Activated CD4-positive, alpha-beta T cell treated with anti-CD3 and anti-CD28 coated beads, Interleukin-2, amount 10 ng/mL, durations not matched to agents 7 days and 5 days (primary cell): Measurements from ENCODE around the gene CEP44. TPM values are rescaled to one million over a fixed set of nuclear protein-coding genes. Genes with fewer than 3 reads are reported as not detected.
"Not testable (repeated sequence)": the region's sequence is repeated elsewhere in the genome, so short reads cannot be mapped to it uniquely, and the experiment has no call there.

Experiments used
- CTCF ChIA-PET: fragments of 350-600 bp; sonication (Branson Sonifier 250); formaldehyde crosslinking; loops from one replicate; lab custom pipeline; 2021; ENCODE audit warnings: antibody characterized with exemption; lab: Charles Lee
- POLR2A ChIA-PET: fragments of 350-600 bp; sonication (Branson Sonifier 250); formaldehyde crosslinking; loops from one replicate; lab custom pipeline; 2021; ENCODE audit warnings: antibody characterized with exemption; lab: Charles Lee
- DNase-seq: peaks from one replicate; pipeline ENCODE4 v3.0.0-alpha.2; 2020
- H3K27ac Mint-ChIP-seq: one replicate; pipeline ENCODE4 v1.8.0; 2021; ENCODE audit warnings: mild to moderate bottlenecking, moderate library complexity, mixed read lengths
- H3K27me3 Mint-ChIP-seq: one replicate; pipeline ENCODE4 v1.8.0; 2021; ENCODE audit warnings: mixed read lengths
- H3K36me3 Mint-ChIP-seq: one replicate; pipeline ENCODE4 v1.8.0; 2021; ENCODE audit warnings: low read depth, mixed read lengths
- H3K4me1 Mint-ChIP-seq: one replicate; pipeline ENCODE4 v1.8.0; 2021; ENCODE audit warnings: mixed read lengths
- H3K4me3 Mint-ChIP-seq: one replicate; pipeline ENCODE4 v1.8.0; 2021; ENCODE audit warnings: mild to moderate bottlenecking, moderate library complexity, mixed read lengths
- H3K9me3 Mint-ChIP-seq: one replicate; pipeline ENCODE4 v1.8.0; 2021; ENCODE audit warnings: mixed read lengths
- total RNA-seq, 2 experiments: library from RNA; stranded (reverse); gene quantifications; one replicate each; pipeline ENCODE4 v1.2.3, GENCODE V29; 2021

The CEP44 gene
- total RNA-seq, 2 experiments from 2014 or later, result 21.7 to 24.2 TPM

- Mint-ChIP-seq H3K27me3 (peaks cover 19% of the 10 kb centered on the region), H3K4me1 (peaks cover 17% of the 10 kb centered on the region), H3K36me3 (no peaks in the 10 kb centered on the region), H3K4me3 (no peak overlapping the region), H3K9me3 (no peaks in the 10 kb centered on the region), H3K27ac (no peak overlapping the region)
- CTCF ChIA-PET, result interaction anchor here (0.7 to 1.8 kb wide), 3 partner anchors 10 to 17 kb away, joined by 3 read pairs; no protein-coding TSS in a partner anchor
- POLR2A ChIA-PET, result interaction anchor here (0.6 to 0.7 kb wide), 2 partner anchors 70 to 1762 kb away, joined by 3 to 4 read pairs; no protein-coding TSS in a partner anchor
- no peak for DNase-seq
These were observed 74.7 kb downstream of the CEP44 start for GRCh38 chr4:174358410-174358809.

GRCh38 chr4:174358829-174359228 is 75.1 kb downstream of the CEP44 start:
- peaks cover 17% of the 10 kb centered on the region for H3K4me1 Mint-ChIP-seq
- no peak overlapping the region for H3K27ac Mint-ChIP-seq
- POLR2A ChIA-PET, result interaction anchor here (0.6 to 0.7 kb wide), 2 partner anchors 70 to 1761 kb away, joined by 3 to 4 read pairs; no protein-coding TSS in a partner anchor
- DNase-seq, result peak; percentile 39
- H3K9me3 Mint-ChIP-seq, result no peaks in the 10 kb centered on the region
- CTCF ChIA-PET, result interaction anchor here (0.7 to 1.8 kb wide), 3 partner anchors 10 to 18 kb away, joined by 3 read pairs; no protein-coding TSS in a partner anchor
- H3K4me3 Mint-ChIP-seq, result no peak overlapping the region
- no peaks in the 10 kb centered on the region for H3K36me3 Mint-ChIP-seq
- H3K27me3 Mint-ChIP-seq, result peaks cover 16% of the 10 kb centered on the region

GRCh38 chr4:174362340-174362739 is 78.6 kb downstream of the CEP44 start:
- no peak overlapping the region for H3K27ac Mint-ChIP-seq
- H3K36me3 Mint-ChIP-seq, result no peaks in the 10 kb centered on the region
- H3K27me3 Mint-ChIP-seq, result peaks cover 10% of the 10 kb centered on the region
- ChIA-PET POLR2A (no interaction called here), CTCF (no interaction called here)
- no peak overlapping the region for H3K4me3 Mint-ChIP-seq
- H3K4me1 Mint-ChIP-seq, result peaks cover 17% of the 10 kb centered on the region
- no peaks in the 10 kb centered on the region for H3K9me3 Mint-ChIP-seq
- no peak for DNase-seq

GRCh38 chr4:174363782-174364181 is 80.1 kb downstream of the CEP44 start:
- H3K9me3 Mint-ChIP-seq, H3K4me3 Mint-ChIP-seq, H3K36me3 Mint-ChIP-seq, H3K4me1 Mint-ChIP-seq, H3K27ac Mint-ChIP-seq, DNase-seq, POLR2A ChIA-PET: not testable (repeated sequence)
- peaks cover 10% of the 10 kb centered on the region for H3K27me3 Mint-ChIP-seq
- CTCF ChIA-PET, result interaction anchor here (0.5 kb wide), 1 partner anchor 8 kb away, joined by 3 read pairs; no protein-coding TSS in a partner anchor

- Mint-ChIP-seq H3K27me3 (peaks cover 12% of the 10 kb centered on the region), H3K4me1 (no peaks in the 10 kb centered on the region), H3K27ac (no peak overlapping the region), H3K36me3 (no peaks in the 10 kb centered on the region), H3K9me3 (no peaks in the 10 kb centered on the region), H3K4me3 (no peak overlapping the region)
- ChIA-PET POLR2A (no interaction called here), CTCF (no interaction called here)
- DNase-seq, result peak; percentile 31
These were observed 81.4 kb downstream of the CEP44 start for GRCh38 chr4:174365018-174365587.

GRCh38 chr4:174369985-174370384 is 86.3 kb downstream of the CEP44 start:
- ChIA-PET POLR2A (no interaction called here), CTCF (no interaction called here)
- no peaks in the 10 kb centered on the region for H3K4me1 Mint-ChIP-seq
- no peak overlapping the region for H3K4me3 Mint-ChIP-seq
- DNase-seq, result no peak
- H3K27me3 Mint-ChIP-seq, result peaks cover 2% of the 10 kb centered on the region
- no peaks in the 10 kb centered on the region for H3K9me3 Mint-ChIP-seq
- H3K36me3 Mint-ChIP-seq, result no peaks in the 10 kb centered on the region
- no peak overlapping the region for H3K27ac Mint-ChIP-seq

GRCh38 chr4:174373821-174374220 is 90.1 kb downstream of the CEP44 start:
- H3K9me3 Mint-ChIP-seq, result no peaks in the 10 kb centered on the region
- H3K27me3 Mint-ChIP-seq, result peaks cover 2% of the 10 kb centered on the region
- ChIA-PET CTCF (no interaction called here), POLR2A (no interaction called here)
- no peaks in the 10 kb centered on the region for H3K4me1 Mint-ChIP-seq
- DNase-seq, result no peak
- H3K4me3 Mint-ChIP-seq, result no peak overlapping the region
- no peaks in the 10 kb centered on the region for H3K36me3 Mint-ChIP-seq
- H3K27ac Mint-ChIP-seq, result no peak overlapping the region

- ChIA-PET CTCF (no interaction called here), POLR2A (no interaction called here)
- no peak overlapping the region for H3K4me3 Mint-ChIP-seq
- no peaks in the 10 kb centered on the region for H3K36me3 Mint-ChIP-seq
- H3K27me3 Mint-ChIP-seq, result no peaks in the 10 kb centered on the region
- DNase-seq, result no peak
- H3K9me3 Mint-ChIP-seq, result no peaks in the 10 kb centered on the region
- H3K27ac Mint-ChIP-seq, result no peak overlapping the region
- H3K4me1 Mint-ChIP-seq, result no peaks in the 10 kb centered on the region
These were observed 91.7 kb downstream of the CEP44 start for GRCh38 chr4:174375422-174375821.

GRCh38 chr4:174377613-174378012 is 93.9 kb downstream of the CEP44 start:
- Mint-ChIP-seq H3K27ac (no peak overlapping the region), H3K36me3 (no peaks in the 10 kb centered on the region), H3K4me3 (no peak overlapping the region), H3K9me3 (no peaks in the 10 kb centered on the region), H3K4me1 (no peaks in the 10 kb centered on the region), H3K27me3 (no peaks in the 10 kb centered on the region)
- POLR2A ChIA-PET, result no interaction called here
- CTCF ChIA-PET, result no interaction called here
- no peak for DNase-seq

- H3K4me3 Mint-ChIP-seq, result no peak overlapping the region
- no peaks in the 10 kb centered on the region for H3K9me3 Mint-ChIP-seq
- POLR2A ChIA-PET, result no interaction called here
- H3K27ac Mint-ChIP-seq, result no peak overlapping the region
- no peaks in the 10 kb centered on the region for H3K27me3 Mint-ChIP-seq
- H3K4me1 Mint-ChIP-seq, result no peaks in the 10 kb centered on the region
- CTCF ChIA-PET, result no interaction called here
- no peaks in the 10 kb centered on the region for H3K36me3 Mint-ChIP-seq
- DNase-seq, result no peak
These were observed 95.2 kb downstream of the CEP44 start for GRCh38 chr4:174378951-174379350.

- H3K27ac Mint-ChIP-seq, H3K9me3 Mint-ChIP-seq, H3K36me3 Mint-ChIP-seq, H3K4me1 Mint-ChIP-seq, POLR2A ChIA-PET, H3K27me3 Mint-ChIP-seq, DNase-seq, CTCF ChIA-PET, H3K4me3 Mint-ChIP-seq: not testable (repeated sequence)
These were observed 96.5 kb downstream of the CEP44 start for GRCh38 chr4:174380206-174380605.

- Mint-ChIP-seq H3K27me3 (no peaks in the 10 kb centered on the region), H3K36me3 (no peaks in the 10 kb centered on the region), H3K9me3 (no peaks in the 10 kb centered on the region), H3K4me1 (no peaks in the 10 kb centered on the region), H3K4me3 (no peak overlapping the region), H3K27ac (no peak overlapping the region)
- DNase-seq, result no peak
- ChIA-PET POLR2A (no interaction called here), CTCF (no interaction called here)
These were observed 97.2 kb downstream of the CEP44 start for GRCh38 chr4:174380699-174381439.

GRCh38 chr4:174381440-174381800 is 97.7 kb downstream of the CEP44 start:
- POLR2A ChIA-PET, result no interaction called here
- DNase-seq, result no peak
- no peaks in the 10 kb centered on the region for H3K9me3 Mint-ChIP-seq

More at GRCh38 chr4:174381440-174381800, 97.7 kb downstream of the CEP44 start:
- Mint-ChIP-seq H3K27me3 (no peaks in the 10 kb centered on the region), H3K4me1 (no peaks in the 10 kb centered on the region), H3K36me3 (no peaks in the 10 kb centered on the region), H3K27ac (no peak overlapping the region), H3K4me3 (no peak overlapping the region)
- CTCF ChIA-PET, result no interaction called here
